ENCODE results near the gene TFCP2L1. TPM values are rescaled to one million over a fixed set of nuclear protein-coding genes. Genes with fewer than 3 reads are reported as not detected.

TFCP2L1 gene
- total and polyA plus RNA-seq, 2 of the 4 experiments (the other 2 are of a cell fraction): not detected

DNA sequence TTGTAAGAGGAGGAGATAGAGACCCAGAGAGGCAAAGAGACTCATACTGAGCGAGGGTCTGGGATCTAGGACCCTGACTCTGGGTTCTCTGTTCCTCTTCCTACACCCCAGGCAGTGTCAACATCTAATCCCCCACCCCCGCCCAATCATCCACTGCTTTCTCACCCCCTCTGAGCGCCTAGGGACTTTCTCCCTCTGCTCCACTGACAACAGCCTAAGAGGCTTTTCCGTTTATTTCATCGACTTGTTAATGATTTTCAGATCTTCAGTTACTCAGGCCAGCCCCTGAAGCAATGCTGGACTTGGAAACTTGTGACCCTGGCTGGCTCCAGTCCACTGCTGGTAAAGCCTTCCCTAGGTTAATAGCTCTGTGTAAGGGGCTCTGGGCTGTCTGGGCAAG lies 65.1 kb downstream of the TFCP2L1 start:
- Histone ChIP-seq H4K5ac (ENCODE audit: low read depth, low read length) (no peak overlapping the region), H3K18ac (ENCODE audit: low read depth, low read length) (no peak overlapping the region), H3K14ac (replicated peaks; ENCODE audit: low read depth, low read length) (no peak overlapping the region), H2AFZ (replicated peaks; ENCODE audit: low read length, poor library complexity) (no peak overlapping the region), H2BK15ac (ENCODE audit: low read depth, low read length) (no peak overlapping the region), H2BK120ac (ENCODE audit: low read depth, low read length) (no peak overlapping the region), H3K4ac (ENCODE audit: low read depth, low read length) (no peak overlapping the region), H4K8ac (ENCODE audit: low read depth in 2 of 2, low read length in 2 of 2) (no peak overlapping the region), H3K4me1 (ENCODE audit: control insufficient read depth, insufficient read depth, low read length) (no peaks in the 10 kb centered on the region), H3K9me3 (ENCODE audit: control insufficient read depth, insufficient read depth, low read length) (no peaks in the 10 kb centered on the region), H3K4me3 (ENCODE audit: insufficient read depth, low read depth, low read length) (no peak overlapping the region), H2BK5ac (ENCODE audit: low read depth, low read length, poor library complexity, severe bottlenecking) (no peak overlapping the region), H3K79me1 (ENCODE audit: low read depth in 1 of 2, low read length in 2 of 2) (no peaks in the 10 kb centered on the region), H3K36me3 (ENCODE audit: control insufficient read depth, insufficient read depth, low read length) (no peaks in the 10 kb centered on the region), H3K4me2 (ENCODE audit: low read depth, low read length) (no peak overlapping the region), H2AK5ac (ENCODE audit: low read depth, low read length) (no peak overlapping the region), H3K27me3 (ENCODE audit: control insufficient read depth, insufficient read depth, low read length) (peaks cover 27% of the 10 kb centered on the region), H4K91ac (ENCODE audit: insufficient read depth, low read depth, low read length) (no peak overlapping the region), H2BK20ac (ENCODE audit: low read depth, low read length) (no peak overlapping the region), H3K23ac (ENCODE audit: low read depth, low read length) (no peak overlapping the region), H2AK9ac (replicated peaks; ENCODE audit: low read depth, low read length, poor library complexity) (no peak overlapping the region), H3K27ac (ENCODE audit: insufficient read depth, low read length) (no peak overlapping the region), H3K56ac (ENCODE audit: extremely low read depth, insufficient read depth, low read length) (no peak overlapping the region), H4K20me1 (ENCODE audit: insufficient read depth, low read length) (no peaks in the 10 kb centered on the region), H3K9ac (ENCODE audit: low read depth, low read length) (no peak overlapping the region), H3K9me1 (ENCODE audit: insufficient read depth, low read length) (no peaks in the 10 kb centered on the region)
- in situ Hi-C loops (cut with MboI; ENCODE audit: low sequenced_read_pairs): no loop called here
- ATAC-seq (ENCODE audit: low read depth) (no peak), DNase-seq (no peak)
- TF ChIP-seq, protein P1, sequence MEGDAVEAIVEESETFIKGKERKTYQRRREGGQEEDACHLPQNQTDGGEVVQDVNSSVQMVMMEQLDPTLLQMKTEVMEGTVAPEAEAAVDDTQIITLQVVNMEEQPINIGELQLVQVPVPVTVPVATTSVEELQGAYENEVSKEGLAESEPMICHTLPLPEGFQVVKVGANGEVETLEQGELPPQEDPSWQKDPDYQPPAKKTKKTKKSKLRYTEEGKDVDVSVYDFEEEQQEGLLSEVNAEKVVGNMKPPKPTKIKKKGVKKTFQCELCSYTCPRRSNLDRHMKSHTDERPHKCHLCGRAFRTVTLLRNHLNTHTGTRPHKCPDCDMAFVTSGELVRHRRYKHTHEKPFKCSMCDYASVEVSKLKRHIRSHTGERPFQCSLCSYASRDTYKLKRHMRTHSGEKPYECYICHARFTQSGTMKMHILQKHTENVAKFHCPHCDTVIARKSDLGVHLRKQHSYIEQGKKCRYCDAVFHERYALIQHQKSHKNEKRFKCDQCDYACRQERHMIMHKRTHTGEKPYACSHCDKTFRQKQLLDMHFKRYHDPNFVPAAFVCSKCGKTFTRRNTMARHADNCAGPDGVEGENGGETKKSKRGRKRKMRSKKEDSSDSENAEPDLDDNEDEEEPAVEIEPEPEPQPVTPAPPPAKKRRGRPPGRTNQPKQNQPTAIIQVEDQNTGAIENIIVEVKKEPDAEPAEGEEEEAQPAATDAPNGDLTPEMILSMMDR (conservative IDR thresholded peaks at IDR 0.05; ENCODE audit: low read depth, low read length): no peak
- TF ChIP-seq BHLHE40 (IDR thresholded peaks at IDR 0.05; ENCODE audit: low read depth, low read length) (no peak), CHD1 (IDR thresholded peaks at IDR 0.05; ENCODE audit: low read depth, low read length) (no peak), NFE2L2 (IDR thresholded peaks at IDR 0.05; ENCODE audit: low read depth, low read length) (no peak), RAD21 (IDR thresholded peaks at IDR 0.05; ENCODE audit: low read length) (no peak), RFX5 (IDR thresholded peaks at IDR 0.05; ENCODE audit: low read depth, low read length) (no peak)
- TF ChIP-seq, protein P2, sequence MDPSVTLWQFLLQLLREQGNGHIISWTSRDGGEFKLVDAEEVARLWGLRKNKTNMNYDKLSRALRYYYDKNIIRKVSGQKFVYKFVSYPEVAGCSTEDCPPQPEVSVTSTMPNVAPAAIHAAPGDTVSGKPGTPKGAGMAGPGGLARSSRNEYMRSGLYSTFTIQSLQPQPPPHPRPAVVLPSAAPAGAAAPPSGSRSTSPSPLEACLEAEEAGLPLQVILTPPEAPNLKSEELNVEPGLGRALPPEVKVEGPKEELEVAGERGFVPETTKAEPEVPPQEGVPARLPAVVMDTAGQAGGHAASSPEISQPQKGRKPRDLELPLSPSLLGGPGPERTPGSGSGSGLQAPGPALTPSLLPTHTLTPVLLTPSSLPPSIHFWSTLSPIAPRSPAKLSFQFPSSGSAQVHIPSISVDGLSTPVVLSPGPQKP (IDR thresholded peaks at IDR 0.05; ENCODE audit: borderline replicate concordance, low read depth, low read length): no peak
- intact Hi-C loops (cut with micrococcal nuclease): no loop called here
- no CpG with 5 or more reads among the region's 5 CpGs for WGBS, 2 experiments (ENCODE audit: extremely low coverage in 2 of 2, insufficient read length in 1 of 2)
- POLR2A ChIA-PET (ENCODE audit: unreplicated experiment): no interaction called here
- no TSS peak for BruUV-seq (replicated peaks)
- CTCF ChIA-PET: no interaction called here
- dilution Hi-C loops (cut with HindIII; ENCODE audit: low sequenced_read_pairs, unreplicated experiment): no loop called here
